Activated CD4-positive, alpha-beta T cell treated with anti-CD3 and anti-CD28 coated beads for 36 hours (primary cell): Measurements from ENCODE around the gene RAB5B. TPM values are rescaled to one million over a fixed set of nuclear protein-coding genes. Genes with fewer than 3 reads are reported as not detected.

ENCODE experiments used
- ATAC-seq: fragments of 200-7000 bp; cut with Tn5 transposase; one replicate; pipeline ENCODE4 v1.10.0; 2021; ENCODE audit warnings: mild to moderate bottlenecking, moderate library complexity
- CTCF ChIA-PET: fragments of 350-600 bp; sonication (Branson Sonifier 250); formaldehyde crosslinking; loops from one replicate; lab custom pipeline; 2021; ENCODE audit warnings: antibody characterized with exemption; lab: Charles Lee
- POLR2A ChIA-PET: fragments of 350-600 bp; sonication (Branson Sonifier 250); formaldehyde crosslinking; loops from one replicate; lab custom pipeline; 2021; ENCODE audit warnings: antibody characterized with exemption, inconsistent platforms; lab: Charles Lee
- DNase-seq: peaks from one replicate; pipeline ENCODE4 v3.0.0-alpha.2; 2020
- H3K27ac Mint-ChIP-seq: one replicate; pipeline ENCODE4 v1.8.0; 2021; ENCODE audit warnings: mixed read lengths
- H3K27me3 Mint-ChIP-seq: one replicate; pipeline ENCODE4 v1.8.0; 2021; ENCODE audit warnings: mixed read lengths
- H3K36me3 Mint-ChIP-seq: one replicate; pipeline ENCODE4 v1.8.0; 2021; ENCODE audit warnings: low read depth, mixed read lengths
- H3K4me1 Mint-ChIP-seq: one replicate; pipeline ENCODE4 v1.8.0; 2021; ENCODE audit warnings: mixed read lengths
- H3K4me3 Mint-ChIP-seq: one replicate; pipeline ENCODE4 v1.8.0; 2021; ENCODE audit warnings: mild to moderate bottlenecking, moderate library complexity, mixed read lengths
- H3K9me3 Mint-ChIP-seq: one replicate; pipeline ENCODE4 v1.8.0; 2021; ENCODE audit warnings: low read depth, mixed read lengths
- intact Hi-C, 2 experiments: fragments of 100-400 bp; cut with DNase I in 1 of 2; cut with micrococcal nuclease in 1 of 2; formaldehyde crosslinking; loops; one replicate each; pipeline versions ENCODE4 v1.14.2 to v1.15.1; 2022 to 2024; cut with DNase I, micrococcal nuclease
- total RNA-seq, 2 experiments: library from RNA; stranded (reverse); gene quantifications; one replicate each; pipeline ENCODE4 v1.2.3, GENCODE V29; 2021

The RAB5B gene
- total RNA-seq, 2 experiments from 2014 or later: 33.2 to 35.1 TPM

GRCh38 chr12:55965941-55966407 lies 7.9 kb upstream of the RAB5B start, which contains the start of gene PMEL:
Gene PMEL (minus strand): TSS chr12:55966042. CDS start chr12:55966011, 31 bp downstream.
- DNase-seq (no peak), ATAC-seq (peak; percentile 5)
- peak within 1 kb of the TSS; percentile 94 for H3K27ac Mint-ChIP-seq
- intact Hi-C loops: loop anchor here in 1 of 2 experiments (1.0 to 2.0 kb wide), 2 partner anchors 137 to 149 kb away; partner anchors contain the start of genes DNAJC14 and SARNP
- peaks cover 25% of the 10 kb centered on the region for H3K36me3 Mint-ChIP-seq
- peaks cover 30% of the 10 kb centered on the region for H3K4me1 Mint-ChIP-seq
- H3K27me3 Mint-ChIP-seq: no peaks in the 10 kb centered on the region
- POLR2A ChIA-PET: no interaction called here
- H3K4me3 Mint-ChIP-seq: peak within 1 kb of the TSS; percentile 99
- no peaks in the 10 kb centered on the region for H3K9me3 Mint-ChIP-seq
- CTCF ChIA-PET: interaction anchor here (1.6 kb wide), 1 partner anchor 227 kb away, joined by 3 read pairs; no protein-coding TSS in a partner anchor

- intact Hi-C loops: loop anchor here in 1 of 2 experiments (1.0 to 2.0 kb wide), 2 partner anchors 137 to 150 kb away; partner anchors contain the start of genes DNAJC14 and SARNP
- Mint-ChIP-seq H3K27ac (peak within 1 kb of the TSS; percentile 94), H3K4me3 (peak within 1 kb of the TSS; percentile 99), H3K36me3 (peaks cover 28% of the 10 kb centered on the region), H3K4me1 (peaks cover 30% of the 10 kb centered on the region), H3K27me3 (no peaks in the 10 kb centered on the region), H3K9me3 (no peaks in the 10 kb centered on the region)
- DNase-seq: peak; percentile 94
- peak; percentile 98 for ATAC-seq
- ChIA-PET CTCF (interaction anchor here (1.6 kb wide), 1 partner anchor 228 kb away, joined by 3 read pairs; no protein-coding TSS in a partner anchor), POLR2A (interaction anchor here (0.7 to 1.0 kb wide), 3 partner anchors 137 to 225 kb away, joined by 3 to 4 read pairs (median 4); partner anchors contain the start of gene PA2G4)
These were observed 7.2 kb upstream of the RAB5B start, which contains the start of gene CDK2 for GRCh38 chr12:55966408-55967281. Gene CDK2 (plus strand): TSS chr12:55966830. CDS start chr12:55967009, 179 bp downstream.

GRCh38 chr12:55969356-55969755 lies 4.5 kb upstream of the RAB5B start:
- no peak for ATAC-seq
- Mint-ChIP-seq H3K9me3 (no peaks in the 10 kb centered on the region), H3K36me3 (peaks cover 34% of the 10 kb centered on the region), H3K27ac (no peak overlapping the region), H3K4me3 (no peak overlapping the region), H3K27me3 (no peaks in the 10 kb centered on the region), H3K4me1 (peaks cover 34% of the 10 kb centered on the region)
- intact Hi-C loops: no loop called here
- ChIA-PET CTCF (interaction anchor here (1.2 to 2.1 kb wide), 4 partner anchors 27 to 231 kb away, joined by 3 to 13 read pairs (median 6); no protein-coding TSS in a partner anchor), POLR2A (interaction anchor here (1.0 kb wide), 1 partner anchor 10 kb away, joined by 3 read pairs; no protein-coding TSS in a partner anchor)
- DNase-seq: no peak

GRCh38 chr12:55970775-55971174 lies 3.1 kb upstream of the RAB5B start:
- POLR2A ChIA-PET: interaction anchor here (0.6 kb wide), 1 partner anchor 717 kb away, joined by 3 read pairs; the partner anchor contains the start of gene PTGES3
- intact Hi-C loops: loop anchor here in 1 of 2 experiments (5.0 kb wide), 2 partner anchors 252 to 1552 kb away; partner anchors contain the start of genes DDIT3, MBD6, NABP2 and RNF41
- Mint-ChIP-seq H3K36me3 (peaks cover 34% of the 10 kb centered on the region), H3K27ac (no peak overlapping the region), H3K27me3 (no peaks in the 10 kb centered on the region), H3K9me3 (no peaks in the 10 kb centered on the region), H3K4me3 (no peak overlapping the region), H3K4me1 (peaks cover 33% of the 10 kb centered on the region)
- no peak for DNase-seq
- ATAC-seq: no peak
- CTCF ChIA-PET: interaction anchor here (1.0 to 1.6 kb wide), 2 partner anchors 12 to 25 kb away, joined by 3 to 4 read pairs; no protein-coding TSS in a partner anchor

- CTCF ChIA-PET: interaction anchor here (0.6 kb wide), 1 partner anchor 601 kb away, joined by 3 read pairs; no protein-coding TSS in a partner anchor
- no peak for DNase-seq
- Mint-ChIP-seq H3K27ac (peak overlapping the region; percentile 37), H3K36me3 (peaks cover 31% of the 10 kb centered on the region), H3K4me1 (peaks cover 33% of the 10 kb centered on the region), H3K27me3 (no peaks in the 10 kb centered on the region), H3K9me3 (no peaks in the 10 kb centered on the region), H3K4me3 (no peak overlapping the region)
- POLR2A ChIA-PET: no interaction called here
- intact Hi-C loops: loop anchor here in 1 of 2 experiments (5.0 kb wide), 2 partner anchors 250 to 1550 kb away; partner anchors contain the start of genes DDIT3, MBD6, NABP2 and RNF41
- ATAC-seq: no peak
These were observed 1.8 kb upstream of the RAB5B start for GRCh38 chr12:55972042-55972441.

- Mint-ChIP-seq H3K27ac (peak overlapping the region; percentile 37), H3K4me1 (peaks cover 36% of the 10 kb centered on the region), H3K9me3 (no peaks in the 10 kb centered on the region), H3K36me3 (peaks cover 30% of the 10 kb centered on the region), H3K27me3 (no peaks in the 10 kb centered on the region), H3K4me3 (no peak overlapping the region)
- intact Hi-C loops: loop anchor here in 1 of 2 experiments (5.0 kb wide), 2 partner anchors 250 to 1550 kb away; partner anchors contain the start of genes DDIT3, MBD6, NABP2 and RNF41
- POLR2A ChIA-PET: no interaction called here
- DNase-seq: no peak
- no peak for ATAC-seq
- CTCF ChIA-PET: interaction anchor here (0.6 kb wide), 1 partner anchor 601 kb away, joined by 3 read pairs; no protein-coding TSS in a partner anchor
These were observed 1.4 kb upstream of the RAB5B start for GRCh38 chr12:55972456-55972855.

- Mint-ChIP-seq H3K27ac (no peak overlapping the region), H3K27me3 (no peaks in the 10 kb centered on the region), H3K9me3 (no peaks in the 10 kb centered on the region), H3K4me3 (no peak overlapping the region), H3K36me3 (peaks cover 24% of the 10 kb centered on the region), H3K4me1 (peaks cover 32% of the 10 kb centered on the region)
- ATAC-seq (no peak), DNase-seq (peak; percentile 10)
- ChIA-PET POLR2A (interaction anchor here (0.6 to 2.1 kb wide), 20 partner anchors 9 to 738 kb away, joined by 3 to 15 read pairs (median 6); partner anchors contain the start of genes DNAJC14, ESYT1, ORMDL2 and PA2G4), CTCF (interaction anchor here (0.6 to 2.9 kb wide), 18 partner anchors 10 to 250 kb away, joined by 3 to 22 read pairs (median 4); partner anchors contain the start of genes IKZF4, ORMDL2 and SARNP)
- intact Hi-C loops: loop anchor here (1.0 to 5.0 kb wide), 12 partner anchors 34 to 1549 kb away; partner anchors contain the start of genes PA2G4 (in 2 of the 2), RPS26 (in 2 of the 2), DDIT3 (in 1 of the 2) and DNAJC14 (in 1 of the 2)
These were observed 823 bp upstream of the RAB5B start for GRCh38 chr12:55972911-55973598.

- peak; percentile 11 for ATAC-seq
- H3K4me3 Mint-ChIP-seq: no peak overlapping the region
- ChIA-PET POLR2A (interaction anchor here (0.5 to 2.1 kb wide), 20 partner anchors 8 to 236 kb away, joined by 3 to 15 read pairs (median 6); partner anchors contain the start of genes DNAJC14, ESYT1, GDF11 and ORMDL2), CTCF (interaction anchor here (0.6 to 2.9 kb wide), 21 partner anchors 9 to 249 kb away, joined by 3 to 22 read pairs (median 4); partner anchors contain the start of genes ESYT1, ORMDL2, SARNP and ZC3H10)
- no peak overlapping the region for H3K27ac Mint-ChIP-seq
- H3K9me3 Mint-ChIP-seq: no peaks in the 10 kb centered on the region
- peak; percentile 62 for DNase-seq
- no peaks in the 10 kb centered on the region for H3K27me3 Mint-ChIP-seq
- intact Hi-C loops: loop anchor here in 1 of 2 experiments (1.0 to 5.0 kb wide), 3 partner anchors 248 to 1548 kb away; partner anchors contain the start of genes BLOC1S1, DDIT3, MBD6 and NABP2
- peaks cover 23% of the 10 kb centered on the region for H3K4me1 Mint-ChIP-seq
- H3K36me3 Mint-ChIP-seq: peaks cover 13% of the 10 kb centered on the region
These were observed 441 bp downstream of the RAB5B start for GRCh38 chr12:55974308-55974730.

GRCh38 chr12:55978393-55978792 lies 4.5 kb downstream of the RAB5B start:
- H3K9me3 Mint-ChIP-seq: no peaks in the 10 kb centered on the region
- DNase-seq (no peak), ATAC-seq (no peak)
- intact Hi-C loops: no loop called here
- ChIA-PET POLR2A (no interaction called here), CTCF (interaction anchor here (0.6 to 1.1 kb wide), 3 partner anchors 8 to 25 kb away, joined by 3 read pairs; no protein-coding TSS in a partner anchor)
- no peak overlapping the region for H3K4me3 Mint-ChIP-seq
- no peak overlapping the region for H3K27ac Mint-ChIP-seq
- H3K27me3 Mint-ChIP-seq: no peaks in the 10 kb centered on the region
- H3K4me1 Mint-ChIP-seq: peaks cover 19% of the 10 kb centered on the region
- H3K36me3 Mint-ChIP-seq: peaks cover 8% of the 10 kb centered on the region

GRCh38 chr12:55979069-55979468 lies 5.2 kb downstream of the RAB5B start:
- H3K9me3 Mint-ChIP-seq: no peaks in the 10 kb centered on the region
- intact Hi-C loops: no loop called here
- POLR2A ChIA-PET: no interaction called here
- no peak overlapping the region for H3K27ac Mint-ChIP-seq
- DNase-seq (no peak), ATAC-seq (no peak)
- CTCF ChIA-PET: interaction anchor here (0.5 to 1.0 kb wide), 3 partner anchors 15 to 40 kb away, joined by 3 read pairs; no protein-coding TSS in a partner anchor
- H3K27me3 Mint-ChIP-seq: no peaks in the 10 kb centered on the region
- H3K4me1 Mint-ChIP-seq: peaks cover 19% of the 10 kb centered on the region
- peaks cover 12% of the 10 kb centered on the region for H3K36me3 Mint-ChIP-seq
- no peak overlapping the region for H3K4me3 Mint-ChIP-seq
